GM23338 (cell line): ENCODE measurements around the gene RPGRIP1. TPM values are rescaled to one million over a fixed set of nuclear protein-coding genes. Genes with fewer than 3 reads are reported as not detected.

Source experiments
- ATAC-seq: fragments of 200-7000 bp; cut with Tn5 transposase; 3 replicates; pipeline ENCODE4 v1.9.1; 2020
- DNase-seq: peaks from one replicate; pipeline ENCODE4 v3.0.0-alpha.2; 2015; ENCODE audit warnings: low spot score
- H2AFZ ChIP-seq: fragments of 200-600 bp; sonication (generic); 2 replicates; pipeline ENCODE4 v1.8.0; 2016; ENCODE audit warnings: antibody characterized with exemption, mild to moderate bottlenecking, moderate library complexity
- H3F3A ChIP-seq: fragments of 200-600 bp; sonication (generic); replicated peaks from 2 replicates; pipeline ENCODE4 v1.8.0; 2017; ENCODE audit warnings: antibody characterized with exemption, mixed run types, low read depth
- H3K27ac ChIP-seq: fragments of 200-600 bp; sonication (generic); 2 replicates; pipeline ENCODE4 v1.6.1; 2016; ENCODE audit warnings: low read depth
- H3K27me3 ChIP-seq: fragments of 200-600 bp; sonication (generic); 2 replicates; pipeline ENCODE4 v1.8.0; 2016; ENCODE audit warnings: mild to moderate bottlenecking, mixed run types, moderate library complexity; ENCODE audit not compliant: insufficient read depth
- H3K36me3 ChIP-seq: fragments of 200-600 bp; sonication (generic); 2 replicates; pipeline ENCODE4 v1.8.0; 2016; ENCODE audit warnings: mild to moderate bottlenecking; ENCODE audit not compliant: insufficient read depth
- H3K4me1 ChIP-seq: fragments of 200-600 bp; sonication (generic); 2 replicates; pipeline ENCODE4 v1.8.0; 2016; ENCODE audit warnings: mild to moderate bottlenecking, moderate library complexity; ENCODE audit not compliant: insufficient read depth
- H3K4me2 ChIP-seq: fragments of 200-600 bp; sonication (generic); 2 replicates; pipeline ENCODE4 v1.7.1; 2017; ENCODE audit warnings: mixed run types
- H3K4me3 ChIP-seq: fragments of 200-600 bp; sonication (generic); 2 replicates; pipeline ENCODE4 v1.6.1; 2016; ENCODE audit warnings: mixed run types
- H3K79me2 ChIP-seq: fragments of 200-600 bp; sonication (generic); replicated peaks from 2 replicates; pipeline ENCODE4 v1.8.0; 2017; ENCODE audit warnings: mild to moderate bottlenecking; ENCODE audit not compliant: insufficient read depth
- H3K9me2 ChIP-seq: fragments of 200-600 bp; sonication (generic); 2 replicates; pipeline ENCODE4 v1.8.0; 2017; ENCODE audit not compliant: insufficient read depth
- H4K20me1 ChIP-seq: fragments of 200-600 bp; sonication (generic); replicated peaks from 2 replicates; pipeline ENCODE4 v1.8.0; 2017; ENCODE audit warnings: mild to moderate bottlenecking; ENCODE audit not compliant: insufficient read depth
- H3K27ac Mint-ChIP-seq: 2 replicates; pipeline ENCODE4 v1.8.0; 2020; ENCODE audit warnings: inconsistent platforms, mild to moderate bottlenecking, moderate library complexity, mixed read lengths
- H3K27me3 Mint-ChIP-seq: 3 replicates; pipeline ENCODE4 v1.8.0; 2022; ENCODE audit warnings: low read depth, mild to moderate bottlenecking, moderate library complexity, mixed read lengths, inconsistent platforms; ENCODE audit not compliant: insufficient read depth, poor library complexity
- H3K36me3 Mint-ChIP-seq: 3 replicates; pipeline ENCODE4 v1.8.0; 2021; ENCODE audit warnings: low read depth, mild to moderate bottlenecking, inconsistent platforms, moderate library complexity, mixed read lengths
- H3K4me1 Mint-ChIP-seq: 3 replicates; pipeline ENCODE4 v1.8.0; 2020; ENCODE audit warnings: mild to moderate bottlenecking, inconsistent platforms, mixed read lengths
- H3K4me3 Mint-ChIP-seq: 3 replicates; pipeline ENCODE4 v1.8.0; 2021; ENCODE audit warnings: moderate library complexity, mild to moderate bottlenecking, inconsistent platforms, mixed read lengths
- H3K9me3 Mint-ChIP-seq: 3 replicates; pipeline ENCODE4 v1.8.0; 2020; ENCODE audit warnings: moderate library complexity, mild to moderate bottlenecking, inconsistent platforms, mixed read lengths
- EZH2 ChIP-seq: fragments of 200-600 bp; sonication (generic); IDR thresholded peaks from one replicate; pipeline ENCODE4 v1.8.0; 2017; ENCODE audit warnings: antibody characterized with exemption, mild to moderate bottlenecking, low read depth; ENCODE audit not compliant: unreplicated experiment
- JUNB ChIP-seq: IDR thresholded peaks from one replicate; pipeline ENCODE4 v1.6.1; 2016; ENCODE audit warnings: antibody characterized with exemption; ENCODE audit not compliant: unreplicated experiment
- NANOG ChIP-seq: IDR thresholded peaks from 2 replicates; pipeline ENCODE4 v1.6.1; 2016; ENCODE audit warnings: antibody characterized with exemption, borderline replicate concordance
- POLR2AphosphoS5 ChIP-seq: IDR thresholded peaks from 2 replicates; pipeline ENCODE4 v1.6.1; 2016; ENCODE audit warnings: antibody characterized with exemption, low read depth
- STAT1 ChIP-seq: IDR thresholded peaks from one replicate; pipeline ENCODE4 v1.6.1; 2016; ENCODE audit warnings: antibody characterized with exemption; ENCODE audit not compliant: unreplicated experiment
- ZNF331 ChIP-seq: fragments of 250-450 bp; sonication (Bioruptor Pico); IDR thresholded peaks from 2 replicates; pipeline ENCODE4 v1.5.0; 2020; ENCODE audit warnings: low read depth, mild to moderate bottlenecking, moderate library complexity
- polyA plus RNA-seq: library from polyadenylated mRNA; unstranded; fragments of >200 nt; fragmentation: Nextera tagmentation; extraction: Ambion mirVana; gene quantifications from 2 replicates; pipeline ENCODE4 v1.2.1, GENCODE V29; 2016
- total RNA-seq: library from RNA; depleted of rRNA; stranded (reverse); fragments of >200 nt; shearing (Covaris generic); gene quantifications from 2 replicates; pipeline ENCODE4 v1.2.3, GENCODE V29; 2014
- TF ChIP-seq, protein P1 (sequence below): IDR thresholded peaks from one replicate; pipeline ENCODE4 v1.6.1; 2018; ENCODE audit warnings: antibody characterized with exemption; ENCODE audit not compliant: unreplicated experiment

Gene RPGRIP1
- total and polyA plus RNA-seq, 2 experiments from 2014 or later = 0.24 to 1.6 TPM

DNA sequence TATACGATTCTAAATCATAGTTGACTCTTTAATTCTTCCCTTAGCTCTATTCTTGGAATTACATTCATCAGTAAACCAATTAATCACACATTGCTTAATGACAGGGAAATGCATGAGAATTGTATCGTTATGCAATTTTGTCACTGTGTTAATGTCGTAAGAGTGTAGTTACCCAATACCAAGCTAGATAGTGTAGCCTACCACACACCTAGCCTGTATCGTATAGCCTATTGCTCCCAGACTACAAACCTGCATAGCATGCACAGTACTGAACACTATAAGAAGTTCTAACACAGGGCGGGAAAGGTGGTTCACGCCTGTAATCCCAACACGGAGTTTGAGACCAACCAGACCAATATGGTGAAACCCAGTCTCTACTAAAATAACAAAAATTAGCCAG is 35.3 kb upstream of the RPGRIP1 start:
- peaks cover 22% of the 10 kb centered on the region for H3K27me3 Mint-ChIP-seq
- Histone ChIP-seq H3F3A (peaks cover 46% of the 10 kb centered on the region), H3K9me2 (no peaks in the 10 kb centered on the region), H3K36me3 (peaks cover 41% of the 10 kb centered on the region), H3K4me2 (no peak overlapping the region), H3K4me1 (peaks cover 12% of the 10 kb centered on the region; the same call in 1 of the 2 replicates), H3K4me3 (no peak overlapping the region), H3K27ac (peak overlapping the region; percentile 58), H4K20me1 (peaks cover 99% of the 10 kb centered on the region), H3K27me3 (no peaks in the 10 kb centered on the region), H3K79me2 (peaks cover 100% of the 10 kb centered on the region), H2AFZ (no peak overlapping the region)
- H3K9me3 Mint-ChIP-seq = no peaks in the 10 kb centered on the region; the same call in 2 of the 3 replicates
- H3K36me3 Mint-ChIP-seq = peaks cover 85% of the 10 kb centered on the region
- DNase-seq = no peak
- no peak overlapping the region for H3K4me3 Mint-ChIP-seq
- peaks cover 46% of the 10 kb centered on the region for H3K4me1 Mint-ChIP-seq
- no peak overlapping the region for H3K27ac Mint-ChIP-seq
- peak; percentile 15 for ATAC-seq
- TF ChIP-seq ZNF331 (CRISPR knock-in tag) = no peak
- TF ChIP-seq NANOG = no peak
- TF ChIP-seq, protein P1, sequence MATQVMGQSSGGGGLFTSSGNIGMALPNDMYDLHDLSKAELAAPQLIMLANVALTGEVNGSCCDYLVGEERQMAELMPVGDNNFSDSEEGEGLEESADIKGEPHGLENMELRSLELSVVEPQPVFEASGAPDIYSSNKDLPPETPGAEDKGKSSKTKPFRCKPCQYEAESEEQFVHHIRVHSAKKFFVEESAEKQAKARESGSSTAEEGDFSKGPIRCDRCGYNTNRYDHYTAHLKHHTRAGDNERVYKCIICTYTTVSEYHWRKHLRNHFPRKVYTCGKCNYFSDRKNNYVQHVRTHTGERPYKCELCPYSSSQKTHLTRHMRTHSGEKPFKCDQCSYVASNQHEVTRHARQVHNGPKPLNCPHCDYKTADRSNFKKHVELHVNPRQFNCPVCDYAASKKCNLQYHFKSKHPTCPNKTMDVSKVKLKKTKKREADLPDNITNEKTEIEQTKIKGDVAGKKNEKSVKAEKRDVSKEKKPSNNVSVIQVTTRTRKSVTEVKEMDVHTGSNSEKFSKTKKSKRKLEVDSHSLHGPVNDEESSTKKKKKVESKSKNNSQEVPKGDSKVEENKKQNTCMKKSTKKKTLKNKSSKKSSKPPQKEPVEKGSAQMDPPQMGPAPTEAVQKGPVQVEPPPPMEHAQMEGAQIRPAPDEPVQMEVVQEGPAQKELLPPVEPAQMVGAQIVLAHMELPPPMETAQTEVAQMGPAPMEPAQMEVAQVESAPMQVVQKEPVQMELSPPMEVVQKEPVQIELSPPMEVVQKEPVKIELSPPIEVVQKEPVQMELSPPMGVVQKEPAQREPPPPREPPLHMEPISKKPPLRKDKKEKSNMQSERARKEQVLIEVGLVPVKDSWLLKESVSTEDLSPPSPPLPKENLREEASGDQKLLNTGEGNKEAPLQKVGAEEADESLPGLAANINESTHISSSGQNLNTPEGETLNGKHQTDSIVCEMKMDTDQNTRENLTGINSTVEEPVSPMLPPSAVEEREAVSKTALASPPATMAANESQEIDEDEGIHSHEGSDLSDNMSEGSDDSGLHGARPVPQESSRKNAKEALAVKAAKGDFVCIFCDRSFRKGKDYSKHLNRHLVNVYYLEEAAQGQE = no peak
- 0 out of 2 replicates have a peak, but pooled peaks have one; percentile 36 for TF ChIP-seq POLR2AphosphoS5

DNA sequence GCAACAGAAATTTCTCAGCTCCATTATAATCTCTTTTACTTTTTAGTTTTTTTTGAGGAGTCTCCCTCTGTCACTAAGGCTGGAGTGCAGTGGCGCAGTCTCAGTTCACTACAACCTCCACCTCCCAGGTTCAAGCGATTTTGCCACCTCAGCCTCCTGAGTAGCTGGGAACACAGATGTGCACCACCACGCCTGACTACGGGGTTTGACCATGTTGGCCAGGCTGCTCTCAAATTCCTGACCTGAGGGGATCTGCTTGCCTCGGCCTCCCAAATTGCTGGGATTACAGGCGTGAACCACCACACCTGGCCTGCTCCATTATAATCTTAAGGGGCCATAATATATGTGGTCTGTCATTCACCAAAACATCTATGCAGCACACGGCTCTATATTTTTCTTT is 34.1 kb upstream of the RPGRIP1 start:
- Mint-ChIP-seq H3K27ac (peak overlapping the region; percentile 59; the same call in 1 of the 2 replicates), H3K4me3 (no peak overlapping the region), H3K4me1 (peaks cover 46% of the 10 kb centered on the region), H3K36me3 (peaks cover 88% of the 10 kb centered on the region), H3K27me3 (peaks cover 18% of the 10 kb centered on the region), H3K9me3 (no peaks in the 10 kb centered on the region; the same call in 2 of the 3 replicates)
- H3K36me3 ChIP-seq = peaks cover 46% of the 10 kb centered on the region
- no peak overlapping the region for H3K4me3 ChIP-seq
- H3K4me1 ChIP-seq = peaks cover 4% of the 10 kb centered on the region; the same call in 1 of the 2 replicates
- H3F3A ChIP-seq = peaks cover 40% of the 10 kb centered on the region
- H3K9me2 ChIP-seq = no peaks in the 10 kb centered on the region
- peaks cover 96% of the 10 kb centered on the region for H4K20me1 ChIP-seq
- DNase-seq = no peak
- H3K4me2 ChIP-seq = no peak overlapping the region
- no peak overlapping the region for H2AFZ ChIP-seq
- ATAC-seq = no peak
- TF ChIP-seq POLR2AphosphoS5 = peak; percentile 25; the same call in 1 of the 2 replicates
- no peak for TF ChIP-seq STAT1
- peaks cover 100% of the 10 kb centered on the region for H3K79me2 ChIP-seq
- H3K27me3 ChIP-seq = no peaks in the 10 kb centered on the region
- H3K27ac ChIP-seq = peak overlapping the region; percentile 46; the same call in 1 of the 2 replicates

DNA sequence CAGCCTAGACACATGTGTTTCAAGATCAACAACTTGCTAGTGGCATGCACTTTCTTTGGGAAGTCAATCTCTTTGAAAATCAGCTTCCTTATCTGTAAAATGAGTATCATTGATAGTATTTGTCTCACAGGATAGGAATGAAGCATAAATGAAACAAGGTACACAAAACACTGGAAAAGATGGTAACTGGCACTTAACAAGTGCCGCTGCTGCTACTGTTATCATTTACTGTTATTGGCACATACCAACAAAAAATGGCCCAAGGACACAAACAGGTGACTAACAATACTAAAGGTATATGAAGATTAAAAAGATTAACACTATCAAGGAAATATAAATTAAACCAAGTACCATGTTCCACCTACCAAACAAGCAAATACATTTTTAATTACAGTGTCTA is 31.5 kb upstream of the RPGRIP1 start:
- H3K9me3 Mint-ChIP-seq = no peaks in the 10 kb centered on the region; the same call in 2 of the 3 replicates
- Histone ChIP-seq H3F3A (peaks cover 39% of the 10 kb centered on the region), H2AFZ (no peak overlapping the region), H3K36me3 (peaks cover 53% of the 10 kb centered on the region), H3K9me2 (no peaks in the 10 kb centered on the region), H4K20me1 (peaks cover 95% of the 10 kb centered on the region), H3K4me3 (no peak overlapping the region), H3K4me2 (no peak overlapping the region), H3K4me1 (no peaks in the 10 kb centered on the region; the same call in 1 of the 2 replicates), H3K27me3 (no peaks in the 10 kb centered on the region), H3K27ac (peak overlapping the region; percentile 62; the same call in 1 of the 2 replicates), H3K79me2 (peaks cover 100% of the 10 kb centered on the region)
- peak overlapping the region; percentile 11; the same call in 1 of the 3 replicates for H3K4me3 Mint-ChIP-seq
- TF ChIP-seq NANOG (no peak), EZH2 (no peak), POLR2AphosphoS5 (no peak; the same call in 1 of the 2 replicates), JUNB (no peak)
- no peak for DNase-seq
- peak overlapping the region; percentile 29 for H3K27ac Mint-ChIP-seq
- ATAC-seq = no peak
- H3K27me3 Mint-ChIP-seq = peaks cover 17% of the 10 kb centered on the region
- H3K4me1 Mint-ChIP-seq = peaks cover 36% of the 10 kb centered on the region
- H3K36me3 Mint-ChIP-seq = peaks cover 93% of the 10 kb centered on the region
